GM08714 (cell line): ENCODE data around the gene PKHD1.

ENCODE experiments used
- H3K4me3 ChIP-seq: fragments of 200-500 bp; sonication (Bioruptor generic); 2 replicates; pipeline ENCODE4 v1.5.1; 2014; ENCODE audit warnings: mild to moderate bottlenecking, low read length, inconsistent platforms
- ZNF274 ChIP-seq: IDR thresholded peaks from 2 replicates; pipeline ENCODE4 v1.6.1; 2012; ENCODE audit warnings: mild to moderate bottlenecking, low read depth, low read length

Gene PKHD1

GRCh38 chr6:52042141-52042885 lies 45.1 kb downstream of the PKHD1 start:
- no peak for TF ChIP-seq ZNF274
- H3K4me3 ChIP-seq: no peak overlapping the region

- TF ChIP-seq ZNF274: no peak
Observed at GRCh38 chr6:52041134-52041533, 46.3 kb downstream of the PKHD1 start.

GRCh38 chr6:52027699-52028098 lies 59.7 kb downstream of the PKHD1 start:
- TF ChIP-seq ZNF274: no peak
- no peak overlapping the region for H3K4me3 ChIP-seq

More at GRCh38 chr6:52041134-52041533, 46.3 kb downstream of the PKHD1 start:
- H3K4me3 ChIP-seq: no peak overlapping the region

- no peak overlapping the region for H3K4me3 ChIP-seq
- TF ChIP-seq ZNF274: no peak
Observed at GRCh38 chr6:52024451-52025068, 62.9 kb downstream of the PKHD1 start.

- no peak overlapping the region for H3K4me3 ChIP-seq
- no peak for TF ChIP-seq ZNF274
Observed at GRCh38 chr6:52022675-52023074, 64.7 kb downstream of the PKHD1 start.

- TF ChIP-seq ZNF274: no peak
Observed at GRCh38 chr6:52020945-52021570, 66.4 kb downstream of the PKHD1 start.

GRCh38 chr6:52019881-52020280 lies 67.5 kb downstream of the PKHD1 start:
- H3K4me3 ChIP-seq: no peak overlapping the region
- TF ChIP-seq ZNF274: no peak

More at GRCh38 chr6:52020945-52021570, 66.4 kb downstream of the PKHD1 start:
- no peak overlapping the region for H3K4me3 ChIP-seq

- TF ChIP-seq ZNF274: no peak
- no peak overlapping the region for H3K4me3 ChIP-seq
Observed at GRCh38 chr6:52019092-52019491, 68.3 kb downstream of the PKHD1 start.

- no peak for TF ChIP-seq ZNF274
Observed at GRCh38 chr6:52016915-52017748, 70.3 kb downstream of the PKHD1 start.

GRCh38 chr6:52015953-52016352 lies 71.5 kb downstream of the PKHD1 start:
- no peak for TF ChIP-seq ZNF274

More at GRCh38 chr6:52016915-52017748, 70.3 kb downstream of the PKHD1 start:
- H3K4me3 ChIP-seq: no peak overlapping the region

GRCh38 chr6:52014391-52014790 lies 73.0 kb downstream of the PKHD1 start:
- H3K4me3 ChIP-seq: no peak overlapping the region
- TF ChIP-seq ZNF274: no peak

More at GRCh38 chr6:52015953-52016352, 71.5 kb downstream of the PKHD1 start:
- H3K4me3 ChIP-seq: no peak overlapping the region

GRCh38 chr6:52013035-52013434 lies 74.4 kb downstream of the PKHD1 start:
- TF ChIP-seq ZNF274: no peak
- H3K4me3 ChIP-seq: no peak overlapping the region

- H3K4me3 ChIP-seq: no peak overlapping the region
- no peak for TF ChIP-seq ZNF274
Observed at GRCh38 chr6:52012582-52012981, 74.8 kb downstream of the PKHD1 start.

GRCh38 chr6:52010806-52011205 lies 76.6 kb downstream of the PKHD1 start:
- H3K4me3 ChIP-seq: no peak overlapping the region
- no peak for TF ChIP-seq ZNF274

- H3K4me3 ChIP-seq: no peak overlapping the region
- no peak for TF ChIP-seq ZNF274
Observed at GRCh38 chr6:52010145-52010544, 77.3 kb downstream of the PKHD1 start.
